Kidney capillary endothelial cell (primary cell): ENCODE measurements around the gene ARFGAP3.
"Not testable (repeated sequence)": the region's sequence is repeated elsewhere in the genome, so short reads cannot be mapped to it uniquely, and the experiment has no call there.

Source experiments
- DNase-seq: peaks from one replicate; pipeline ENCODE4 v3.0.0-alpha.2; 2018; ENCODE audit warnings: low spot score

The ARFGAP3 gene

DNA sequence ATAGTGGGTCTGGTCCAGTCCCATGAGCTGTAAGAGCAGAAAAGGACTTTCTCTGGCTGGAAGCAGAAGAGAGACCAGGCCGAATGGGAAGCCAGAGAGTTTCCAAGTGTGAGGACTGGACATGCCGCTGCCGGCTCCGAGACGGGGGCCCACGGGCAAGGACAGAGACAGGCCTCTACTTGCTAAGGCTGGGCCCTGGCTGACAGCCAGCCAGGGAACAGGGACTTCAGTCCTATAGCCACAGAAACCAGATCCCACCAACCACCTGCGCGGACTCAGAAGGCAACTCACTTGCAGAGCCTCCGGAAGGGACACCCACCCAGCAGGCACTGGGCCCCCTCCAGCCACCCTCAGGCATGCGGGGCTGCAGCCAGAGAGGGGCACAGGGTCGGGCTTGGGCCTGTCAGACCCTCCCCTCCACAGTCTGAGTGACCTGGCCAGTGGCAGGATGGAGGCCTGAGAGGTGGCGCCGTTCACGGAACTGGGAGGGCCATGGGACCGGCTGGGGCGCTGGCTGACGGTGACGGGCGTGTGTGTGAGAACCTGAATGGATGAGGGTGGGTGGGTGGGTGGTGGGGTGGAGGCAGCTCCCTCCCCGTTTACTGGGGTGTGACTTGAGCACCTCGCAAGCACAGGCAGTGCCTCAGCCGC, 88.6 kb downstream of the ARFGAP3 start:
- DNase-seq = no peak

DNA sequence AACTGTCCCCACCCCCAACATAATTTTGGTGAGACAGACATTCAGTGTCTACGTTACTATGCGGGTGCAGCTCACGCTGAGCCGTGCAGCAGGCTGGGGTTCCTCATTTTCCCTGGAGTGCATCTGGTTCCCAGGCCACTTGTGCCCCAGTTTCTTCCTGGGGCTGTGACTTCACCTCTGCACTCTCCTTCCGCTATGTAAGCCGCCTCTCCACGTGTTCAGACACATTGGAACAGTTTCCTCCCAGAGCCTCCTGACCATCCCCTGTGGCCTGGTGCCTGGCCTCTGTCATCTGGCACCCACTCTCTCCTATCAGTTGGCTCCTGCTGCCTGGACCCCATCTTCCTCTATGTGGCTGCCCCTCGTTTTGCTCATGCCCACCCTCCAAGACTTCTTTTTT, 90.2 kb downstream of the ARFGAP3 start:
- DNase-seq = no peak

DNA sequence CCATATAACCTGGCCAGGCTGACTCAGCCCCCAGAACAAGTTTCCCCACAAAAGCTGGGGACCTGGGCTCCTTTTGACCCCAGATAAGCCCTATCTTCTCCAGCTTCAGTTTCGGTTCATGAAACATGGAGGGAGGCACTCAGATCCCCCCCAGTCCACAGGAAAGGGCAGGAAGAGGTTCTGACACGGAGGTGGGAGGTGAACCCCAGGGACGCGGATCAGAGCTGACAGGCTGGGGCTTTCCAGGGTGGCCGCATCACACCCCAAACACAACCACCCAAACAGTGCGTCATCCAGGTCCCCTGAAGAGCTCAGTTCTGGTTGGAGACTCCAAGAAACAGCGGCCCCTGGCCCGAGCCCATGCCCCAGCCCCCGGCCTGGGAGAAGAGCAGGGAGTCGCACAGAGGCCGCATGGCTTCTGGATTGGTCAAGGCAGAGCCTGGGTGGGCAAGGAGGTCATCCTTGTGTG, 92.1 kb downstream of the ARFGAP3 start:
- DNase-seq = no peak

DNA sequence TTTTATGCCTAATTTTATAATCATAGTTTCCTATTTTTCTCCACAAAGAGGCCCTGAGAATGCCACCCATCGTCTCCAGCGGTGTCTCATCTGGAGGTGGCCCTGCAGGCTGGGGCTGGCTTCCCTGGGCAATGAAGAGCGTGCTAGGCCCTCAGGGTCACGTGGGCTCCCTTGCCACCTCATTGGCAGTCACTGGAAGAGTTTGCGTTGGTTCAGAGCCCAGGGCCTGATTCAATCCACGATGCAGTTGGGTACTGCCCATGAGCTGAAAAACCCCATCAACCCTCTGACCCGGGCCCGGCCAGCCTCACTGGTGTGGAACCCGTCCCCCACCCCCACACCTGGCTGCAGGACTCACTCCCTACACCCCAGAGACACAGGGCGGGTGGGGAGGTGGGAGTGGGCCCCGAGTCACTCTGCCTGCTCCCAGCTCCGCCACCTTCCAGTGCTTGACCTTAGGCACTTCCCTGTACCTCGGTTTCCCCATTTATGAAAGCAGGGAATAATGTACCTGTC, 93.0 kb downstream of the ARFGAP3 start:
- no peak for DNase-seq

DNA sequence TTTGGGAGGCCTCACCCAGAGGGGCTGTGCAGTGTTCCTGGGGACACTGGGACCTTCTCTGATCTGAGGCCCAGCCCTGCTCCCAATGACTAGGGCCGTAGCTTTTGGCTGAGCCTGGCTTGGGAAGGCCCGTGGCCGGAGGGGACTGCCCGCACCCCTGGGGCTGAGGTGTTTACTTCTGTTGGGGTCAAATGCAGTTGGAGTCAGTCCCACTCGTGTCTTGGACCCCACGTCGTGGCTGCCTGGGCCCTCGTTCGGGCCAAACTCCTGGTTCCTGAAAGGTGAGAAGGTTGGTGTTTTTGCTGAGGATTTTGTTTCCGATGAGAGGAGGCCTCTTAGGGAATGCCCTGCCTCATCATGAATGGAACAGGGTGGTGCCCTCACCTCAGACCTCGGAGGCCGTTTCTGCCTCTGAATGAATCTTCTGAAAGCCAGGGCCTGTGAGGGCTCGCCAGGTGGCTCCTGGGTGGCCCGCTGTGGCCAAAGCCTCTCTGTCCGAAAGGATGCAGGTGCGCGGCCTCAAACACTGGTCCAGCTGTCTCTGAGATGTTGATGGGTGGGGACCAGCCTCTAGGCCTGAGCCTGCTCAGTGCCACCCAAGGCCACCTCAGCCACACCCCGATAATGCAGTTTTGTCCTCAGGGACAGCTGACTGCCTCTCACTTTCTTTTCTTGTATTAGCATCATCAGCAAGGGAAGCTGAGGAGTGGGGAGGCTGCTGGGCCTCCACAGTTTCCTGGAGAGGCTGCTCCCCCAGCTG, 96.1 kb downstream of the ARFGAP3 start:
- no peak for DNase-seq

DNA sequence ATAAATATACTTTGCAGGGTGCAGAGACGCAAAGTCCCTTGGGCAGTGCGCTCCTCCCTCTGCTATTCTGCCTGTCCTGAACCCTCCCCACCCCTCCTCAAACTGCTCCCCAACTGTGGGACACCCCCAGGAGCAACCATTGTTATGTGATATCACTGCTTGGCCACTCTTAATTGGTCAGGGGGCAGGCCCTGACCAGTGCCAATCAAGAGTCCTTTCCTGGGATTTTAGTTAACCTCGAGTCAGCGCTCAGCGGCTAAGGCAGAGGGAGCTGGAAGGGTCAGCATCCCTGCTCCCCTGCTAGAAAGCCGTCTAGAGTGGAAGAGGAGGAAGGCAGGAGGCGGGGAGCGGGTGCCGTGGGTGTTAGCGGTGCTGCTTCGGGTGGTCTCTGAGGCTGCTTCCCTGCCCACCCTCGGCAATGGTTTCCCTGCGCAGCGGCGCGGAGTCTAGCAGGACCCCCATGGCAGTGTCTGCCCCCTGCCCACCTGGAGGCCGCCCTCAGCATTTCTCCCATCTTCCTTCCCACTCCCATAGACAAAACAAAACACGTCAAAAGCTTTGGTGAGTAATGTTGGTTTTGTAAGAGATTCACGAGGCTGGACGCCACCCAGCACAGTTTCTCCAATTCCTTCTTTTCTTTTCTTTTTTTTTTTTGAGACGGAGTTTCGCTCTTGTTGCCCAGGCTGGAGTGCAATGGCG, 98.0 kb downstream of the ARFGAP3 start:
- DNase-seq = no peak

DNA sequence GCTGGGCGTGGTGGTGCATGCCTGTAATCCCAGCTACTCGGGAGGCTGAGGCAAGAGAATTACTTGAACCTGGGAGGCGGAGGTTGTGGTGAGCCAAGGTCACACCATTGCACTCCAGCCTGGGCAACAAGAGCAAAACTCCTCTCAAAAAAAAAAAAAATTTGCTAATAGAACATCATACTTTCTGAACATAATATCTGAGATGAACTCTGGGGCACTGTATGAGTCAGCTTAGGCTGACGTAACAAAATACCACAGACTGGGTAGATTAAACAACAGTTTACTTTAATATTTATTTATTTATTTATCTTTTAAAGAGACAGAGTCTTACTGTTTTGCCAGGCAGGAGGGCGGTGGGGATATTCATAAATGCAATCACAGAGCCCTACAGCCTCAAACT, 101.5 kb downstream of the ARFGAP3 start:
- peak; percentile 33 for DNase-seq

DNA sequence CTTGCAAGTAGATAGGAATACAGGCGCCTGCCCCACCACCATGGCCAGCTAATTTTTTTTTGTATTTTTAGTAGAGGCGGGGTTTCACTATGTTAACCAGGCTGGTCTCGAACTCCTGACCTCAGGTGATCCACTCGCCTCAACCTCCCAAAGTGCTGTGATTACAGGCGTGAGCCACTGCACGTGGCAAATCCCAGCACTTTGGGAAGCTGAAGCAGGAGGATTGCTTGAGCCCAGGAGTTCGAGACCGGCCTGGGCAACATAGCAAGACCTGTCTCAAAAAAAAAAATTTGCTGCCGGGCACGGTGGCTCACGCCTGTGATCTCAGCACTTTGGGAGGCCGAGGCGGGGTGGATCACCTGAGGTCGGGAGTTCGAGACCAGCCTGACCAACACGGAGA, 102.0 kb downstream of the ARFGAP3 start:
- not testable (repeated sequence) for DNase-seq

DNA sequence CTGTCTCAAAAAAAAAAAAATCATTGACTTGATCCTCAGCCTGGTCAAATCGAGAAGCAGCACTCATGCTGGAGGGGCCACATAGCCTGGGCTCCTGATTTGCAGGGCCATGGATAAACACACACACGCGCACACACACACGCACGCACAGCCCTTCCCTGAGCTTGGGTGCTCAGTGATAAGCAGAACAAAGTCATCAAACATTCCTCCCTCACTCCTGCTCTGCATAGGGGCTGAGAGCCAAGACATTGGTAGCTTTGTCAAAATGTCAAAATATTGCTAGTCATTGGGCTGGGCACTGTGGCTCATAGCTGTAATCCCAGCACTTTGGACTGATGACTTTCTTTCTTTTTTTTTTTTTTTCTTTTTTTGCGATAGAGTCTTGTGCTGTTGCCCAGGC, 102.4 kb downstream of the ARFGAP3 start:
- DNase-seq = no peak

DNA sequence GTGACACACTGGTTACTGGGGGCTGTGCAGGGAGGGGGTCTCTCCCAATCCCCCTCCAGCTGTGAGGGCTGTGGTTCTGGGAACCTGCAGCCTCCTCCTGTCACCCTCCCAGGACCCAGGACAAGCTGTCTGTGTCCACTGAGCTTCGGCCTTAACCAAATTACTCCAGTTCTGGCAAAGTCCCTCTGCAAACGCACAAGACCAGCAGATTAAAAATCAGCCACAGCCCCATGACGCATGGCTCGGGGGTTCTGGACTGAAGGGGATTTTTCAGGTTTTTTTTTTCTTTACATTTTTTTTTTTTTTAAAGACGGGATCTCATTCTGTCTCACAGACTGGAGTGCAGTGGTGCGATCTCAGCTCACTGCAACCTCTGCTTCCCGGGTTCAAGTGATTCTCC, 104.2 kb downstream of the ARFGAP3 start:
- DNase-seq = no peak

DNA sequence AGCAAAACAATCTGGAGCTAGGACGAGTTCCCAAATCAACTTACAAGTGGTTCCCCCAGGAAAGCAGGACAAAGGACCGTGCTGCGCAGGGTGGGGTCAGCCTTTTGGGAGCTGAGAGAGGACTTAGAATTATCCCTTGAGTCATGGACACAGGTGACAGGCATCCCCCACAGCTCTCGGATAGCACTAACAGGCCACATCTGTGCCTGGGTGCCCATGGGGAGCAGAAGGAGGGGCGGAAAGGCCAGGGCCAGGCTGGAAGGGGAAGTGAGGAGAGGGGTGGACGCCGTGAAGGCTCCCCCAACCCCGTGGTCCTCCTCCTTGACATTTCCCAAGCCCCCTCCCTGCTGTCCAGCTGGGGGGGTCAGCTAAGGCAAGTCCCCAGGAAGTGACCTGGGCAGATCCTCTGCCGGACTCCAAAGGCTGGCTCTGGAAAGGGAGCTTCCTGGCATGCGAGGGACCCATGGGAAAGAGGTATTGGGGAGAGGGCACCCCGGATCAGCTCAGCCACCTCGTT, 104.8 kb downstream of the ARFGAP3 start:
- DNase-seq = no peak

DNA sequence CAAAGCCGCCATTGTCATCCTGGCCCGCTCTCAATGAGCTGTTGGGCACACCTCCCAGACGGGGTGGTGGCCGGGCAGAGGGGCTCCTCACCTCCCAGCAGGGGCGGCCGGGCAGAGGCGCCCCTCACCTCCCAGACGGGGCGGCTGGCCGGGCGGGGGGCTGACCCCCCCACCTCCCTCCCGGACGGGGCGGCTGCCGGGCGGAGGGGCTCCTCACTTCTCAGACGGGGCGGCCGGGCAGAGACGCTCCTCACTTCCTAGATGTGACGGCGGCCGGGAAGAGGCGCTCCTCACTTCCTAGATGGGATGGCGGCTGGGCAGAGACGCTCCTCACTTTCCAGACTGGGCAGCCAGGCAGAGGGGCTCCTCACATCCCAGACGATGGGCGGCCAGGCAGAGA, 106.7 kb downstream of the ARFGAP3 start:
- DNase-seq = not testable (repeated sequence)

DNA sequence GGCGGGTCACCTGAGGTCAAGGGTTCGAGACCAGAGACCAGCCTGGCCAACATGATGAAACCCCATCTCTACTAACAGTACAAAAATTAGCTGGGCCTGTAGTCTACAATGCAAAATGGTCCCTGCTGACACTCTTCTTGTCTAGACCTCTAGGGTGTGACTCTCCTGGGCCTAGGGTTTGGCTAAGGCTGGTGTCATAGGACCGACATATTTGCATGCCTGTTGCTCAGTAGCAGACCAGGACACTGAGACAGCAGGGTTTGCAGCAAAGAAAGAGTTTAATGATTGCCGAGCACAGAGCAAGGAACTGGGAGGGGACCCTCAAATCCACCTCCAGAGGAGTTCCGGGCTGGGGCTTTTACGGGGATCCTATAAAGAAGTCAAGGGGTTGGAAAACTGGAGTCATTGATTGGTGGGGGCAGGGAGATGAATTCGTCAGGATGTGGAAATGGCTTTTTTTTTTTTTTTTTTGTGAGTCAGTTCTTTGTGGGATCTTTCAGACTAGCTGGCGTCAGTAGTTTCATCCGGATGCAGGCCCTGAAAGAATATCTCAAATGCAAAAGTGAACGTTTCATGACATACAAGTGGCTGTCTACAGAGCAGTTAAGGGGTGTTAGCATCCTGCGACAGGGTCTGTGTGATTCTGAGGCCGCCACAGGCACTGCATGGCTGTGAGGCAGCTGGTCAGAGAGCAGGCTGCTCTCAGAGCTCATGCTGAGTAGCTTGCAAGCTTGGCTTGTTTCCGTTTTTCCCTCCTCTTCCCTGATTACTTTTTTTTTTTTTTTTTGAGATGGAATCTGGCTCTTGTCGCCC, 109.2 kb downstream of the ARFGAP3 start:
- peak; percentile 94 for DNase-seq
